Measurements from ENCODE around the gene HOXD1.

- TF ChIP-seq CTCF (conservative IDR thresholded peaks at IDR 0.05 in 1 of 2, IDR thresholded peaks at IDR 0.05 in 1 of 2; ENCODE audit: low read depth in 1 of 2, low read length in 2 of 2) (no peak), EZH2 (IDR thresholded peaks at IDR 0.05; ENCODE audit: low read length, missing control alignments) (peak; percentile 73)
Measured at GRCh38 chr2:176164611-176165369, 23.7 kb upstream of the HOXD1 start.

All from fibroblast of lung (primary cell).